GM21737 (cell line): Measurements from ENCODE around the gene ARIH2.

Experiments used
- ATAC-seq: cut with Tn5 transposase; IDR thresholded peaks from one replicate; pipeline ENCODE4 v1.9.1; 2021; ENCODE audit warnings: mild to moderate bottlenecking, moderate library complexity; ENCODE audit not compliant: unreplicated experiment

ARIH2 gene

DNA sequence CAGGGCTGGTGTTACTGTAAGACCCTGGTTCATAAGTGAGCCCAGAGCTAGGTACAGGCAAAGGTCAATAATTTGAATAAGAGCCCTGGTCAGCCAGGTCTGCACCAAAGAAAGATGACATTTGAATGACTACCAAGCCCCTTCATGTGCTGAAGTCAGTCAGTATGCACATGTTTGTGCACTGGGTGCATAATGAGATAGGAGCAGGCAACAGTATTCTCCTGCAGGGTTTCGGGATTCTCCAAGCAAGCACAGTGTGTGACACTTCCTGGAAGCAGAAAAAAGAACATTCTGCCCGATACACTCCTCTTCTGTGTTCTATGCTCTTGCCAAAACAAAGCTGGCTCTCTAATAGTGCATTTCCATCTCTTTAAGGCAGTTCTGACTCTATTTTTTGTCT lies 116.0 kb downstream of the ARIH2 start:
- ATAC-seq = no peak

- no peak for ATAC-seq
These were observed 116.6 kb downstream of the ARIH2 start for GRCh38 chr3:49035281-49035680.
